Lower leg skin (tissue), 3 donors: Measurements from ENCODE around the gene ZFP36L2.

Source experiments
- POLR2A ChIP-seq, 2 donors: fragments of 450-650 bp; IDR thresholded peaks; one replicate each; pipeline ENCODE4 v1.6.1; 2016 to 2017; ENCODE audit warnings: antibody characterized with exemption in 2 of 2, mild to moderate bottlenecking in 1 of 2, moderate library complexity in 1 of 2
- TF ChIP-seq, protein P1 (sequence below), 3 donors: fragments of 450-650 bp; IDR thresholded peaks; one replicate each; pipeline ENCODE4 v1.5.1; 2016; ENCODE audit warnings: antibody characterized with exemption in 3 of 3, mild to moderate bottlenecking in 3 of 3, moderate library complexity in 2 of 3

DNA sequence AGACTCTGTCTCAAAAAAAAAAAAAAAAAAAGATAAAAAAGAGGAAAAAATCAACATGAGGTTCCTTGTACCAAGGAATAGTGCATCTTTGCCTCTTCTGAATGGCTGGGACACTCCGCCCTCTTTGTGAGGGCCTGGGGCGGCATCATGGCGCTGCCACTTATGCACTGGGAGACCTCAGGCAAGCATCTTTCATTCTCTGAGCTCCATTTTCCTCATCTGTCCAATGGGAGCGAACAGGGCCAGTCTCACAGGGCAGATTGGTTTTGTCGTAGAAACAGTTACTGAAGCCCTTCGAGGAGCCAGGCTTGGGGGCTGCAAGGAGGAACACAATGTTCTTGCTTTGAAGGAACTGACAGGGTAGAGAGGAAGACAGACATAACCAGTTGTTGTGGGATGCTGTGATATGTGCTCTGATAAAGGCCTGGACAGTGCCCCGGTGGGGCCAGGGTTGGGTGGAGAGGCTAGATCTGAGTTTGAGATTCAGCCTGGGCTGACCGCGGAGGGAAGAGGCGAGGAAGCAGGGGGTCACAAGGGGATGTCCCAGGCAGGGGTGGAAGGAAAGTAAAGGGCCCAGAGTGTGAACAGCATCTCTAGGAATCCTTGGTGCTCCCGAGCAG lies 14.1 kb downstream of the ZFP36L2 start:
- TF ChIP-seq POLR2A (IDR thresholded peaks at IDR 0.05) = no peak
- TF ChIP-seq, protein P1, sequence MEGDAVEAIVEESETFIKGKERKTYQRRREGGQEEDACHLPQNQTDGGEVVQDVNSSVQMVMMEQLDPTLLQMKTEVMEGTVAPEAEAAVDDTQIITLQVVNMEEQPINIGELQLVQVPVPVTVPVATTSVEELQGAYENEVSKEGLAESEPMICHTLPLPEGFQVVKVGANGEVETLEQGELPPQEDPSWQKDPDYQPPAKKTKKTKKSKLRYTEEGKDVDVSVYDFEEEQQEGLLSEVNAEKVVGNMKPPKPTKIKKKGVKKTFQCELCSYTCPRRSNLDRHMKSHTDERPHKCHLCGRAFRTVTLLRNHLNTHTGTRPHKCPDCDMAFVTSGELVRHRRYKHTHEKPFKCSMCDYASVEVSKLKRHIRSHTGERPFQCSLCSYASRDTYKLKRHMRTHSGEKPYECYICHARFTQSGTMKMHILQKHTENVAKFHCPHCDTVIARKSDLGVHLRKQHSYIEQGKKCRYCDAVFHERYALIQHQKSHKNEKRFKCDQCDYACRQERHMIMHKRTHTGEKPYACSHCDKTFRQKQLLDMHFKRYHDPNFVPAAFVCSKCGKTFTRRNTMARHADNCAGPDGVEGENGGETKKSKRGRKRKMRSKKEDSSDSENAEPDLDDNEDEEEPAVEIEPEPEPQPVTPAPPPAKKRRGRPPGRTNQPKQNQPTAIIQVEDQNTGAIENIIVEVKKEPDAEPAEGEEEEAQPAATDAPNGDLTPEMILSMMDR (IDR thresholded peaks at IDR 0.05) = no peak
